Right renal pelvis (tissue), 4 donors: Measurements from ENCODE around the gene ADIPOQ. TPM values are rescaled to one million over a fixed set of nuclear protein-coding genes. Genes with fewer than 3 reads are reported as not detected.
"Not testable (repeated sequence)": the region's sequence is repeated elsewhere in the genome, so short reads cannot be mapped to it uniquely, and the experiment has no call there.

Experiments
- DNase-seq, 4 donors: peaks; one replicate each; pipeline ENCODE4 v3.0.0-alpha.2; 2013; ENCODE audit warnings: low read depth in 4 of 4, low spot score in 3 of 4, missing footprints in 1 of 4
- polyA plus RNA-seq, 4 donors: library from polyadenylated mRNA; unstranded; fragments of 120-200 nt; gene quantifications; one replicate each; pipeline ENCODE4 v1.2.1, GENCODE V29; 2013; ENCODE audit not compliant: insufficient read length in 4 of 4

The ADIPOQ gene
- polyA plus RNA-seq, 4 donors = 0.03 to 0.04 TPM; not detected in 2

GRCh38 chr3:186896006-186896405 is 53.5 kb downstream of the ADIPOQ start:
- no peak for DNase-seq

GRCh38 chr3:186896875-186897274 is 54.4 kb downstream of the ADIPOQ start:
- peak in 3 of 4 donors; percentile 28 to 44 (median 44) for DNase-seq

- no peak for DNase-seq
Measured at GRCh38 chr3:186901135-186901734, 58.7 kb downstream of the ADIPOQ start.

GRCh38 chr3:186902154-186902553 is 59.6 kb downstream of the ADIPOQ start:
- no peak for DNase-seq

GRCh38 chr3:186902713-186903112 is 60.2 kb downstream of the ADIPOQ start:
- DNase-seq = no peak

- DNase-seq = not testable (repeated sequence)
Measured at GRCh38 chr3:186903676-186904075, 61.2 kb downstream of the ADIPOQ start.

GRCh38 chr3:186907075-186907474 is 64.6 kb downstream of the ADIPOQ start:
- not testable (repeated sequence) for DNase-seq

Other genes starting within 250 kb of the ADIPOQ start
- gene AHSG, start 229.7 kb upstream of the ADIPOQ start, polyA plus RNA-seq = 1 to 10 TPM in 1 of 4 donors, under 1 TPM in 3; 0.38 to 3.1 (median 0.56) TPM
- gene FETUB, start 202.3 kb upstream of the ADIPOQ start, polyA plus RNA-seq = under 1 TPM in 2 of 4 donors, not detected in 2; 0.21 to 0.27 TPM
- 1 to 10 TPM; 1.6 to 3.4 (median 2.0) TPM for gene HRG, start 176.7 kb upstream of the ADIPOQ start, polyA plus RNA-seq
- 100 to 1,000 TPM; 146 to 179 (median 149) TPM for gene KNG1, start 125.4 kb upstream of the ADIPOQ start, polyA plus RNA-seq
- gene EIF4A2, start 59.1 kb upstream of the ADIPOQ start, polyA plus RNA-seq = 100 to 1,000 TPM; 807 to 947 (median 901) TPM
- gene RFC4, start 36.2 kb upstream of the ADIPOQ start, polyA plus RNA-seq = 10 to 100 TPM; 45.7 to 56.9 (median 51.2) TPM
- gene ST6GAL1, start 87.8 kb downstream of the ADIPOQ start, polyA plus RNA-seq = 10 to 100 TPM; 74.5 to 97.1 (median 81.8) TPM